ENCODE results near the gene CTBP2. TPM values are rescaled to one million over a fixed set of nuclear protein-coding genes. Genes with fewer than 3 reads are reported as not detected.

The CTBP2 gene
- total and polyA plus RNA-seq, 3 experiments from 2014 or later: 1.4 to 2.8 (median 1.8) TPM

DNA sequence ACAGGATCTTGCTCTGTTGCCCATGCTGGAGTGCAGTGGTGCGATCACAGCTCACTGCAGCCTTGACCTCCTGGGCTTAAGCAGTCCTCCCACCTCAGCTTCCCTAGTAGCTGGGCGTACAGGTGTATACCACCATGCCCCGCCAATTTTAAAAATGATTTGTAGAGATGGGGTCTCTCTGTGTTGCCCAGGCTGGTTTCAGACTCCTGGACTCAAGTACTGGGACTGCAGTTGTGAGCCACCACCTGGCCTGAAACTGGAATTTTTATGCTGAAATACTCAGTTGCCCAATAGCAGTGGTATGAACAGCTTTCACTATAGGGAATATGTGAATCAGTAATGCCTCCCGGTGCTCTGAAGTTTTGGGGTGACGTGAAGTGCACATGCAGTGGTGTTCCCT is 210.8 kb downstream of the CTBP2 start:
- Mint-ChIP-seq H3K27me3 (no peaks in the 10 kb centered on the region), H3K36me3 (peaks cover 0 to 49% (median 25%) of the 10 kb centered on the region in 3 donors), H3K9me3 (no peaks in the 10 kb centered on the region), H3K27ac (no peak overlapping the region), H3K4me3 (no peak overlapping the region), H3K4me1 (peaks cover 52 to 66% (median 64%) of the 10 kb centered on the region in 3 donors)
- Histone ChIP-seq H3K4me3 (ENCODE audit: low read length) (no peak overlapping the region), H3K27ac (ENCODE audit: low read depth, low read length) (no peak overlapping the region), H3K36me3 (ENCODE audit: insufficient read depth, low read length) (no peaks in the 10 kb centered on the region), H3K9me3 (ENCODE audit: low read length) (no peaks in the 10 kb centered on the region), H3K27me3 (ENCODE audit: insufficient read depth, low read length, poor library complexity, severe bottlenecking) (no peaks in the 10 kb centered on the region), H3K4me1 (ENCODE audit: insufficient read depth, low read length) (peaks cover 15% of the 10 kb centered on the region)
- ChIA-PET CTCF (no interaction called here), POLR2A (interaction anchor here (0.6 kb wide), 1 partner anchor 41 kb away, joined by 3 read pairs; no protein-coding TSS in a partner anchor)
- DNase-seq: no peak

DNA sequence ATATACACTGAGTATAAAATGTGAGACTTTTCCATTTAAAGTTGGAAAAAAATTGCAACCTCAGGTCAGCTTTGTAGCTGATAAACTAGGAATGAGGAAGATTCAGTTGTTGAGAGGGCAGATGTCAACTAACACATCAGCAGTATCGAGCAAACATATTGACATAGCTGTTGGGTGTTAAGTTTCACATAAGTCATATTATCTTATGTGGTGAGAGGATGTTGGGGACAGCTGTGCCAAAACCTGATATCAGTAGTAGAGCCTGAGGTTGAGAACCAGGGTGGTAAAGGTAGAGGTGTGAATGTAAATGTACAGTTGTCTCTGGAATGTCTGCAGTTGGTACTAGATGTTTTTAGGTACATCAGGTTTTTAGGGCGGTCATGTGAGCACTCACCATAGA is 213.4 kb downstream of the CTBP2 start:
- no peak for DNase-seq
- H3K4me3 Mint-ChIP-seq: no peak overlapping the region
- ChIA-PET POLR2A (no interaction called here), CTCF (no interaction called here)
- H3K36me3 Mint-ChIP-seq: peaks cover 0 to 56% (median 19%) of the 10 kb centered on the region in 3 donors
- no peaks in the 10 kb centered on the region for H3K9me3 Mint-ChIP-seq
- Histone ChIP-seq H3K27me3 (ENCODE audit: insufficient read depth, low read length, poor library complexity, severe bottlenecking) (no peaks in the 10 kb centered on the region), H3K9me3 (ENCODE audit: low read length) (no peaks in the 10 kb centered on the region), H3K27ac (ENCODE audit: low read depth, low read length) (no peak overlapping the region), H3K4me3 (ENCODE audit: low read length) (no peak overlapping the region), H3K36me3 (ENCODE audit: insufficient read depth, low read length) (no peaks in the 10 kb centered on the region), H3K4me1 (ENCODE audit: insufficient read depth, low read length) (peaks cover 20% of the 10 kb centered on the region)
- H3K27me3 Mint-ChIP-seq: no peaks in the 10 kb centered on the region
- H3K4me1 Mint-ChIP-seq: peaks cover 64 to 76% (median 73%) of the 10 kb centered on the region in 3 donors
- peak overlapping the region in 2 of 8 donors; percentile 8 to 61 for H3K27ac Mint-ChIP-seq

DNA sequence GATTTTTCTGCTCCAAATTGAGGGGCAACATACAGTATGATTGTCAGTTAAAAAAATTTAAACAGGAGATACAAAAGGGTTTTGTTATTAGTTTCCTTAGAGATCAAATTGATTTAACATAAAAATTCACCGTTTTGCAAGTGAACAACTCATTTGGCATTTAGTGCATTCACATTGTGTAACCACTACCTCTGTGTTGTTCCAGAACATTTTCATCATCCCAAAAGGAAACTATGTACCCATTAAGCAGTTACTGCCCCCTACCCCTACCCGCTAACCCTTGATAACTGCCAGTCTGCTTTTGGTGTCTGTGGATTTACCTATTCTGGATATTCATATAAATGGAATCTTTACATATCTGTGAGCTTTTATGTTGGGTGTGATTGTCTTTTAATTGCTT is 215.4 kb downstream of the CTBP2 start:
- no peak overlapping the region for H3K27ac ChIP-seq (ENCODE audit: low read depth, low read length)
- no peaks in the 10 kb centered on the region for H3K9me3 ChIP-seq (ENCODE audit: low read length)
- no peak overlapping the region for H3K4me3 ChIP-seq (ENCODE audit: low read length)
- no peaks in the 10 kb centered on the region for H3K36me3 ChIP-seq (ENCODE audit: insufficient read depth, low read length)
- Mint-ChIP-seq H3K9me3 (no peaks in the 10 kb centered on the region), H3K27me3 (no peaks in the 10 kb centered on the region), H3K4me3 (peak overlapping the region in 1 of 7 donors; percentile 17), H3K27ac (peak overlapping the region in 3 of 8 donors; percentile 6 to 43 (median 13)), H3K36me3 (peaks cover 0 to 50% (median 19%) of the 10 kb centered on the region in 3 donors), H3K4me1 (peaks cover 76 to 89% (median 79%) of the 10 kb centered on the region in 3 donors)
- ChIA-PET POLR2A (no interaction called here), CTCF (no interaction called here)
- peaks cover 25% of the 10 kb centered on the region for H3K4me1 ChIP-seq (ENCODE audit: insufficient read depth, low read length)
- H3K27me3 ChIP-seq (ENCODE audit: insufficient read depth, low read length, poor library complexity, severe bottlenecking): no peaks in the 10 kb centered on the region
- no peak for DNase-seq

DNA sequence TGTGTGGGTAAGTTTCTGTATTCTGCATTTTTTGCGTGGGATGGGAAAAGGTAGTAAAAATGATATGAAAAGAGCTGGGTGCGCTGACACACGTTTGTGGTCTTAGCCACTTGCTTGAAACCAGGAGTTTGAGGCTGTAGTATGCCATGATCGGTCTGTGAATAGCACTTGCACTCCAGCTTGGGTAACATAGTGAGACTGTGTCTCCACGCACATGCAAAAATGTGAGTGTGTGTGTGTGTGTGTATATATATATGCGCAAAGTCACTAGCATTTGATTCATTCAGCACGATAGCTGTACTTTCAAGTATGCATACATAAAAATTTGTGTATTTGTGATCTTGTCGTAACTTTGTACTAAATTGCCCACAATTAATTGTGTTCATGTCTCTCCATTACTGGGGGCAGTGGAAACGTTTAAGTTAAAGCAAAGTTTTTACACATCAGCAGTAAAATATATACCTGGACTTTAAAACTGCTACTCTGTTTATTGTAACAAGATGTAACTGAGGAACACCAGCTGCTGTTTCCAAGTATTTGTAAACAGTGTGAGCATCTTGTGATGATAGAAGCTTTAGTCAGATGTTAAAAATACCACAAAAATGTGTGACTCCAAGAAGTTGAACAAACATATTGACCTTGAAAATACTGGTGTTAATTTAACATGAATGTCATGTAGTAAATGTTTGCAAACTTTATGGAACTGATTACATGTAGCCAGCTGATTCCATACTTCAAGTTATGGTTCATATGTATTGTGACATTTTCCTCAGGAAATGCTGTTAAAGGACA is 216.9 kb downstream of the CTBP2 start:
- Histone ChIP-seq H3K4me3 (ENCODE audit: low read length) (no peak overlapping the region), H3K27me3 (ENCODE audit: insufficient read depth, low read length, poor library complexity, severe bottlenecking) (no peaks in the 10 kb centered on the region), H3K9me3 (ENCODE audit: low read length) (no peaks in the 10 kb centered on the region), H3K27ac (ENCODE audit: low read depth, low read length) (no peak overlapping the region), H3K36me3 (ENCODE audit: insufficient read depth, low read length) (no peaks in the 10 kb centered on the region), H3K4me1 (ENCODE audit: insufficient read depth, low read length) (peaks cover 26% of the 10 kb centered on the region)
- Mint-ChIP-seq H3K27ac (peak overlapping the region in 3 of 8 donors; percentile 2 to 64 (median 20)), H3K27me3 (no peaks in the 10 kb centered on the region), H3K4me3 (peak overlapping the region in 4 of 7 donors; percentile 18 to 44 (median 24)), H3K36me3 (peaks cover 0 to 40% (median 14%) of the 10 kb centered on the region in 3 donors), H3K9me3 (no peaks in the 10 kb centered on the region), H3K4me1 (peaks cover 75 to 86% (median 77%) of the 10 kb centered on the region in 3 donors)
- ChIA-PET CTCF (no interaction called here), POLR2A (no interaction called here)
- no peak for DNase-seq

DNA sequence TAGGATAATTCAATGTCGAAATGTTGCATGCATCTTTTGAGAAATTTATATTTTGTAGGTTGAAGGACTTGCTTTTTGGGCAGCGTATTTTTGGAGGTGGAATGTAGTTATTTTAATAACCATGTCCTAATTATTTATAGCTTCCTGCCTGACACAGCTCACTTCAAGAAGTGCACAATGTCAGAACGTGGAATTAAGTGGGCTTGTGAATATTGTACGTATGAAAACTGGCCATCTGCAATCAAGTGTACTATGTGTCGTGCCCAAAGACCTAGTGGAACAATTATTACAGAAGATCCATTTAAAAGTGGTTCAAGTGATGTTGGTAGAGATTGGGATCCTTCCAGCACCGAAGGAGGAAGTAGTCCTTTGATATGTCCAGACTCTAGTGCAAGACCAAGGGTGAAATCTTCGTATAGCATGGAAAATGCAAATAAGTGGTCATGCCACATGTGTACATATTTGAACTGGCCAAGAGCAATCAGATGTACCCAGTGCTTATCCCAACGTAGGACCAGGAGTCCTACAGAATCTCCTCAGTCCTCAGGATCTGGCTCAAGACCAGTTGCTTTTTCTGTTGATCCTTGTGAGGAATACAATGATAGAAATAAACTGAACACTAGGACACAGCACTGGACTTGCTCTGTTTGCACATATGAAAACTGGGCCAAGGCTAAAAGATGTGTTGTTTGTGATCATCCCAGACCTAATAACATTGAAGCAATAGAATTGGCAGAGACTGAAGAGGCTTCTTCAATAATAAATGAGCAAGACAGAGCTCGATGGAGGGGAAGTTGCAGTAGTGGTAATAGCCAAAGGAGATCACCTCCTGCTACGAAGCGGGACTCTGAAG is 217.8 kb downstream of the CTBP2 start:
- ChIA-PET CTCF (no interaction called here), POLR2A (no interaction called here)
- DNase-seq: no peak
- Mint-ChIP-seq H3K4me1 (peaks cover 71 to 84% (median 75%) of the 10 kb centered on the region in 3 donors), H3K27ac (peak overlapping the region in 1 of 8 donors; percentile 39), H3K27me3 (no peaks in the 10 kb centered on the region), H3K36me3 (peaks cover 0 to 32% (median 8%) of the 10 kb centered on the region in 3 donors), H3K4me3 (peak overlapping the region in 4 of 7 donors; percentile 6 to 44 (median 18)), H3K9me3 (no peaks in the 10 kb centered on the region)
- H3K9me3 ChIP-seq (ENCODE audit: low read length): no peaks in the 10 kb centered on the region
- no peak overlapping the region for H3K27ac ChIP-seq (ENCODE audit: low read depth, low read length)
- H3K27me3 ChIP-seq (ENCODE audit: insufficient read depth, low read length, poor library complexity, severe bottlenecking): no peaks in the 10 kb centered on the region
- H3K36me3 ChIP-seq (ENCODE audit: insufficient read depth, low read length): no peaks in the 10 kb centered on the region
- no peak overlapping the region for H3K4me3 ChIP-seq (ENCODE audit: low read length)
- peaks cover 29% of the 10 kb centered on the region for H3K4me1 ChIP-seq (ENCODE audit: insufficient read depth, low read length)

DNA sequence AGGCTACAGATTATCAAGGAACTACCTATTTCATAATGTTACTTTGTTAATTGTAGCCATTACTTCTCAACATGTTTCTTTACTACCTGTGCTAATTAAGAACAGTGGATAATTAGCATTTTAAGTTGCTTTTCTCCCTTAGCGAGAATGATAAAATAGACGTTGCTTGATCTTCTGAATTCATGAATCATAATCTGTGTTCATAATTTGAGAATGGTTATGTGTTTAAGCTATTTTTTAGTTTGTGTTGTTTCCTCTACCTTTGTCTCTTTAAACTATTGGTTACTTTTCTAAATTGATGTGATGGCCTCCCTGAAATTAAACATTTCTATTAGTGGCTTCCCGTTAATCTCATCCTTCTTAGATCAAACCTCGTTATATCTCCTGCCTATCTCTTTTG is 218.5 kb downstream of the CTBP2 start, which contains the start of gene ZRANB1:
Gene ZRANB1 (plus strand): TSS at position 301 of the 400 bp plus-strand sequence. CDS start 371 bp downstream, outside the sequence.
- Histone ChIP-seq H3K4me1 (ENCODE audit: insufficient read depth, low read length) (peaks cover 26% of the 10 kb centered on the region), H3K27ac (ENCODE audit: low read depth, low read length) (no peak within 1 kb of the TSS), H3K9me3 (ENCODE audit: low read length) (no peaks in the 10 kb centered on the region), H3K4me3 (ENCODE audit: low read length) (no peak within 1 kb of the TSS), H3K36me3 (ENCODE audit: insufficient read depth, low read length) (no peaks in the 10 kb centered on the region), H3K27me3 (ENCODE audit: insufficient read depth, low read length, poor library complexity, severe bottlenecking) (no peaks in the 10 kb centered on the region)
- H3K4me3 Mint-ChIP-seq: peak within 1 kb of the TSS in 4 of 7 donors; percentile 6 to 44 (median 18)
- H3K9me3 Mint-ChIP-seq: no peaks in the 10 kb centered on the region
- H3K36me3 Mint-ChIP-seq: peaks cover 0 to 31% (median 7%) of the 10 kb centered on the region in 3 donors
- peaks cover 66 to 82% (median 70%) of the 10 kb centered on the region in 3 donors for H3K4me1 Mint-ChIP-seq
- DNase-seq: no peak
- H3K27ac Mint-ChIP-seq: peak within 1 kb of the TSS in 1 of 8 donors; percentile 39
- POLR2A ChIA-PET: no interaction called here
- H3K27me3 Mint-ChIP-seq: no peaks in the 10 kb centered on the region
- CTCF ChIA-PET: no interaction called here

DNA sequence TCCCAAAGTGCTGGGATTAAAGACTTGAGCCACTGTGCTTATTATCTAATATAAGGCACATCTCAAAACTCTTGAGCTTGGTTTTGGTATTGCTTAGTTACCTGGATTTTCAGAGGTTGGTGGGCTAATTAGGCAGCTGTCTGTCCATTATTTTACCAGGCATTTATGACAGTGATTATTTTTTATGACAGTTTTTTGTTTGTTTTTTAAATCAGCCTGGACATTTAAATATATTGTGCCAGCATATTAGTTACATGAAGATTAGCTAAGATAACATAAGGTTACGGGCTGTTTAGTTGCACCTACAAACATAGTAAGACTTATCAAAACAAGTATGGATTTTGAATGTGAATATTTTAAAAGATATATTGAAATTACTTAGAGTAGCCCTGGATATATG is 221.1 kb downstream of the CTBP2 start:
- Mint-ChIP-seq H3K27me3 (no peaks in the 10 kb centered on the region), H3K4me3 (no peak overlapping the region), H3K27ac (no peak overlapping the region), H3K9me3 (no peaks in the 10 kb centered on the region), H3K36me3 (peaks cover 0 to 22% (median 4%) of the 10 kb centered on the region in 3 donors), H3K4me1 (peaks cover 71 to 87% (median 73%) of the 10 kb centered on the region in 3 donors)
- Histone ChIP-seq H3K27me3 (ENCODE audit: insufficient read depth, low read length, poor library complexity, severe bottlenecking) (no peaks in the 10 kb centered on the region), H3K9me3 (ENCODE audit: low read length) (no peaks in the 10 kb centered on the region), H3K36me3 (ENCODE audit: insufficient read depth, low read length) (no peaks in the 10 kb centered on the region), H3K4me3 (ENCODE audit: low read length) (no peak overlapping the region), H3K27ac (ENCODE audit: low read depth, low read length) (no peak overlapping the region), H3K4me1 (ENCODE audit: insufficient read depth, low read length) (peaks cover 27% of the 10 kb centered on the region)
- POLR2A ChIA-PET: no interaction called here
- DNase-seq: no peak
- CTCF ChIA-PET: no interaction called here

DNA sequence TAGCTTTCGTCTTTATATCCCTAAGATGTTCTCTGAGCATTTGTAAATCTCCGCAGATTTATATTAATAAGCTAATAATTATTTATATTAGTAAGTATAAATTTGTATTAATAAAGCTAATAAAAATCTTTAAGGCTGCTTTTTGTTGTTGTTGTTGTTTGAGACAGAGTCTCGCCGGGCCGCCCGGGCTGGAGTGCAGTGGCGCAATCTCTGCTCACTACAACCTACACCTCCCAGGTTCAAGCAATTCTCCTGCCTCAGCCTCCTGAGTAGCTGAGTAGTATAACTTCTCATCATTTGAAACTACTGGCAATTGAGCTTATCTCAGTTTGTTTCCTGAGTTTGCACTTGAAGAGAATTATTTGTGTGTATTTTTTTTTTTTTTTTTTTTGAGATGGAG is 223.6 kb downstream of the CTBP2 start:
- no peak overlapping the region for H3K4me3 ChIP-seq (ENCODE audit: low read length)

More for the DNA sequence above, 223.6 kb downstream of the CTBP2 start:
- Mint-ChIP-seq H3K4me1 (peaks cover 63 to 80% (median 64%) of the 10 kb centered on the region in 3 donors), H3K4me3 (no peak overlapping the region), H3K27me3 (no peaks in the 10 kb centered on the region), H3K36me3 (peaks cover 4 to 11% (median 6%) of the 10 kb centered on the region in 3 donors), H3K27ac (no peak overlapping the region), H3K9me3 (no peaks in the 10 kb centered on the region)
- H3K27me3 ChIP-seq (ENCODE audit: insufficient read depth, low read length, poor library complexity, severe bottlenecking): no peaks in the 10 kb centered on the region
- no peak for DNase-seq
- no peaks in the 10 kb centered on the region for H3K36me3 ChIP-seq (ENCODE audit: insufficient read depth, low read length)
- POLR2A ChIA-PET: no interaction called here
- H3K4me1 ChIP-seq (ENCODE audit: insufficient read depth, low read length): peaks cover 22% of the 10 kb centered on the region
- CTCF ChIA-PET: interaction anchor here (0.9 kb wide), 1 partner anchor 17 kb away, joined by 5 read pairs; no protein-coding TSS in a partner anchor
- no peaks in the 10 kb centered on the region for H3K9me3 ChIP-seq (ENCODE audit: low read length)
- no peak overlapping the region for H3K27ac ChIP-seq (ENCODE audit: low read depth, low read length)
